ENCODE results near the gene EXOC3L4.

GRCh38 chr14:103096387-103096786 is 1.9 kb downstream of the EXOC3L4 start:
- TF ChIP-seq GLIS3 (CRISPR knock-in tag; IDR thresholded peaks at IDR 0.05) (no peak), OSR1 (CRISPR knock-in tag; IDR thresholded peaks at IDR 0.05) (no peak), PATZ1 (CRISPR knock-in tag; IDR thresholded peaks at IDR 0.05; ENCODE audit: borderline replicate concordance) (no peak), ARNTL (CRISPR knock-in tag; IDR thresholded peaks at IDR 0.05; ENCODE audit: borderline replicate concordance, low read depth) (no peak), ZFP3 (CRISPR knock-in tag; IDR thresholded peaks at IDR 0.05) (no peak), PPARA (CRISPR knock-in tag; IDR thresholded peaks at IDR 0.05; ENCODE audit: borderline replicate concordance) (no peak)
